HG03066 (cell line): Measurements from ENCODE around the gene CHN2.

Experiments used
- ATAC-seq: cut with Tn5 transposase; IDR thresholded peaks from one replicate; pipeline ENCODE4 v1.9.1; 2021; ENCODE audit warnings: low read depth; ENCODE audit not compliant: unreplicated experiment

The CHN2 gene

GRCh38 chr7:29278337-29279069 lies 83.9 kb downstream of the CHN2 start:
- no peak for ATAC-seq

DNA sequence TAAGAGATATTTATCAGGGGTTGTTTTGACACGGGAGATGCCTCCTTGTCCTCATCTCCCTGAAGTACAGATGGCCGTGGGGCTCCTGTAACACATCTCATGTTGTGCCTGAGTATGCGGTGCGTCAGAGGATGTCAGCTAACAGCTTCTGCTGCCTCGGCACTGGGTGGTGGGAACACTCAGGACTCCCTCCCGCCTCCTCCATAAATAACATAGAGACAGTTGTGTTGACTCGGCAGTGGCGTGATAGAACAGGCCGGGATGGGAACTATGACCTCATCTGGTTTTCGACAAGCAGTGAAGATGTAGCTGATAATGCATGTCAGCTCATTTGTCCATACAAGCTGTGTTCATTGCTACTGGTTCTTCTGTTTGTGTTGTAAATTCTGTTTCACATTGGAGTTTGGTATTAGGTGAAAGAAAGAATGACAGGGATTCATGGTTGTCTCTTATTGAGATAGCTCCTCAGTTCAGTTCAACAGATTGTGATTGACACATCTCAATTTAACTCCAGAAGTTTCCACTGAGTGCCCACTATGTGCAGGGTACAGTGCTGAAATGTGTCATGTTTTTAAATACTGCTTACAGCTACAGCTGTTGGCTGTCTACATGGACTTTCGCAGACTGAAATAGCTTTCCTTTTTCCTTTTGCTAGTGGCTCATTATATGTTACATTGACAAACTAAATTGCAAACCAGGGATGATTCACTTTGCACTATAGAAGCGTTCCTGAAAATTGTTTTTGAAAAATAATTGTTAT lies 87.4 kb downstream of the CHN2 start:
- ATAC-seq, result no peak

GRCh38 chr7:29282819-29283414 lies 88.3 kb downstream of the CHN2 start:
- no peak for ATAC-seq

- ATAC-seq, result no peak
These were observed 90.3 kb downstream of the CHN2 start for GRCh38 chr7:29284696-29285443.

DNA sequence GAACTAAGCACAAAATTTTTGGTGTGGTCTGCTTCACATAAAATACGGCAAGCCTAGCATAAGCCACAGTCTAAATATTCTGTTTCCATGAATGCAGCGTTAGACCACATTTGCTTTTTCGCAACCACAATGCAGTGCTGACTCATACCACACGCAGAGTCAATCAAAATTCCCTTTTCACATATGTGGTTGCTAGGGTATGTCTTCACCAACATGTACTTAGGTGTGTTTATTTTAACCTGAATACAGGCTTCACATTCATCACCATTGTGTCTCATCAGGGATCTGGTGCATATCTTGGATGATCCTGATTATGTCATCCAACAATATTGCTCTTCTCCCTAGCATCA lies 90.8 kb downstream of the CHN2 start:
- ATAC-seq, result peak; percentile 46

- ATAC-seq, result no peak
These were observed 91.3 kb downstream of the CHN2 start for GRCh38 chr7:29285861-29286260.

DNA sequence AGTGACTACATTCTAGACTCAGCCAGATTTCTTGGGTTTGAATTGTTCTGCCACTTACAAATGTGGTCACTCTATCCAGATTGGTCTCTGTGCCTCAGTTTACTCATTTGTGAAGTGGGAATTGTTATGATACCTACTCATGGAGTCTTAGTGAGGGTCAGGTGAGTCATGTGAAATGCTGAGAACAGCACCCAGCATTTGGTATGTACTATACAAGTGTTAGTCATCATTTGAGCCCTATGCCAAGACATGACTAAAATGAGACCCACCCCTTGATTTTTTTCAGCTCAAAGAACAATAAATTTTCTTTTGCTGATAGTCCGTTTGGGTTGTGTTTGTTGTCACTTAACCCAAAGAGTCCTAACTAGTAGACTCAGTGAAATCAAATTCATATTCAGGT lies 92.8 kb downstream of the CHN2 start:
- no peak for ATAC-seq

- ATAC-seq, result no peak
These were observed 93.9 kb downstream of the CHN2 start for GRCh38 chr7:29288181-29289091.

- no peak for ATAC-seq
These were observed 94.8 kb downstream of the CHN2 start for GRCh38 chr7:29289156-29290021.

GRCh38 chr7:29290829-29291228 lies 96.3 kb downstream of the CHN2 start:
- ATAC-seq, result no peak

DNA sequence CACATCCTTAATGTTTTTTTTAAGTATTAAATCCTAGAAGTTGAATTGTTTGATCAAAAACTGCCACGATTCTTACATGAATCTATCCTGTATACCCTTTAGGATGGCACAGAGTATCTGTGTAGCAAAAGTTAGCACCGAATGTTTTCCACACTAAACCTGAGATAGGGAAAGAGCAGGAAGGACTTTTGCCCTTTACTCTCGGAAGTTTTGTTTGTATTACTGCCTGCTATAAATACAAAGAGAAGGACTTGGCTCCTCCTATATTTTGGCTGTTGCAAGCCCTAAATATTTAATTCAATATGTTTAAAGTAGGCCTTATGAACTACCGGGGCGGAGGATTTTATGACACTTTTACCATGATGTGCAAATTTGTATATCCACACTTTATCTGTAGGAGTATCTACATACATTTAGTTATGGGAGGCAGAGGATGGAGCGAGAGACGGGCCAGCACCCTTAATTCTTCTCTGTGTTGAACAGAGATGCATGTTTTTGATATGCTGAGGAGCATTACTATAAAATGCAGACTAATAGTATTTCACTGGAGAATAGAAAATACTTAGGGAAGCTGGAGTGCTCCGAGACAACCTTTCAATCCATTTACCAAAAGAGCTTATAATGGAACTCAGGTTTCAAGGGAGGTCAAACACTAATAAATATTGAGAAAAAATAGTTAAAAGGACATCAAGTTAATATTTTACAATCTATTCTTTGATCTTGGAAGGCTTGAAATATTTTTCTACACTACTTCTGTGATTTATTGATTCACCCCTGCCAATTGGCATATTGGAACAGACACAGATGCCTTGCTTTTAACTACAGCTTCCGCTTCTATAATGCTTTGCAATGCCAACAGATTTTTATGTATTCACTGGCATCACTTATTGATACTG lies 97.4 kb downstream of the CHN2 start:
- ATAC-seq, result no peak

DNA sequence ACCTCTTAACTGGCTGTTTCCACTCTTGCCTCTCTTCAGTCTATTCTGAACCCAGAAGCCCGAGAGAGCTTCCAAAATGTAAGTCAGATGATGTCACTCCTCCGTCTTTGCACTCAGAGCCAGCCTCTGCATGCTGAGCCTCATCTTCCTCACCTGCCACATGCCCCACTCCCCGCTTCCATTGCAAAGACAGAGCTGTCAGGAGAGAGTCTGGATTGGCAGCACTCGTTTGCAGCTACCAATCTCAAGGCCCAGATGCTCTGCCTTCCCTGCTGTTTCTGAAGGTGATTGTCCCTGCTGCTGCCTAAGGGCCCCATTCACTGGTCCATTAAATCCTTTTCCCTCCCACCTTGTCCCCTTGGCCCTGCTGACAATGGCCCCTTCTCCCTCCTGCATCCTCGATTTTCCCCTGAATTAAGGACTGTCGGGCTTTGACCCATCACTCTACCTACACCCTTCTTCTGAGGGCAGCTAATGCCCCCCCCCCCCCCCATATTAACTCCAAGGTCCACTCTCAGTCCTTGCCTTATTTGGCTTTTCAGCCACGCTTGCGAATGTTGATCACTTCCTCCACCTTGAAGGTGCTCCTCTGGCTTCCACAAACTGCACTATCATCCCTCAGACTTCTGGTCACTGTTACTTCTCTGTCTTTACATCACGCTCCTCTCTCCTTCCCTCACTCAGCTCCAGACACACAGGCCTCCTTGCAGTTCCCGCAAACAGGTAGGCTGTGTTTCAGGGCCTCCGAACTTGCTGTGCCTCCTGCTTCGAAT lies 98.5 kb downstream of the CHN2 start:
- ATAC-seq, result no peak

GRCh38 chr7:29296421-29296820 lies 101.8 kb downstream of the CHN2 start:
- no peak for ATAC-seq

GRCh38 chr7:29297194-29297890 lies 102.8 kb downstream of the CHN2 start:
- no peak for ATAC-seq

DNA sequence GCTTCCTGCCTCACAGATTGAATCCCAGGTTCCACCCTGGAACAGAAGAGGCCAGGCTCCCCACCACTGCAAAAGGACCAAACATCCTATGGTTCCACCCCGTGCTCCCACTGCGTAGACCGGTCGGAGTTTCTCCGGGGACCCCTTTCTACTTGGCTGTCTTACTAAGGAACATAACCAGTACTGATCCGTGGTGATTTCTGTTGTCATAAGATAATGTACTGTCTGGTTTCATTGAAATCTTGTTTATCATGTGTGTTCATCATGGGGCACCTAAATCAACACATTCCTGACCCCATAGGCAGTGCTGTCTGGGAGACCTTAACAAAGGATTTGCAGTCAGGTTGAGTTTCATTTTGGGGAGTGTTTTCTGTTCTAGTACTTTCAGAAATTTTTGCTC lies 104.5 kb downstream of the CHN2 start:
- no peak for ATAC-seq

DNA sequence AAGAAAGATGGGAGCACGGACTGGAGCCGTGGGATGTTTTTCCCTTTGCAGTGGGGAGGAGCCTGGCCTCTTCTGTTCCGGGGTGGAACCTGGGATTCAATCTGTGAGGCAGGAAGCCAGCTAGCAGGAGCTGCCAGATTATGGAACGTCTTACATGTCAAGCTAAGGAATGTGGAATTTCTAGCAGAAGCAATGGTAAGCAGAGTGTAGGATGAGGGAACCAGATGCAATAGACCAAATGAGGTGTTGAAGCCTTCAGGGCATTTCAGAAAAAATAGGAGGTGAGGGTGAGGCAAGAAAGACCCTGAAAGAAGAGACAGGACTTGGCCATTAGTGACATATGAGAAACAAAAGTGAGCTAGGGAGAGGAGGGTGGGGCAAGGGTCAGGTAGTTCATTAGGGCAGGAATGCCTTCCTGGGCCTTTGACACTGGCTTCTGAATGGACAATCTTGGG lies 105.5 kb downstream of the CHN2 start:
- no peak for ATAC-seq

GRCh38 chr7:29300649-29301048 lies 106.1 kb downstream of the CHN2 start:
- ATAC-seq, result no peak
